ENCODE data around the gene STARD7.
"Not testable (repeated sequence)": the region's sequence is repeated elsewhere in the genome, so short reads cannot be mapped to it uniquely, and the experiment has no call there.

DNA sequence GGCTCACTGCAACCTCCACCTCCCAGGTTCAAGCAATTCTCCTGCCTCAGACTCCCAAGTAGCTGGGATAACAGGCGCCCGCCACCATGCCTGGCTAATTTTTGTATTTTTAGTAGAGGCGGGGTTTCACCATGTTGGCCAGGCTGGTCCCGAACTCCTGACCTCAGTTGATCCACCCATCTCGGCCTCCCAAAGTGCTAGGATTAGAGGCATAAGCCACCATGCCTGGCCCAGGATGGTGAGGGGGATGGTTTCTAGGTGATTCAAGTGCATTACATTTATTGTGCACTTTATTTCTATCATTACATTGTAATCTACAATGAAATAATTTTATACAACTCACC lies 67.0 kb downstream of the STARD7 start:
- TF ChIP-seq, protein P1, sequence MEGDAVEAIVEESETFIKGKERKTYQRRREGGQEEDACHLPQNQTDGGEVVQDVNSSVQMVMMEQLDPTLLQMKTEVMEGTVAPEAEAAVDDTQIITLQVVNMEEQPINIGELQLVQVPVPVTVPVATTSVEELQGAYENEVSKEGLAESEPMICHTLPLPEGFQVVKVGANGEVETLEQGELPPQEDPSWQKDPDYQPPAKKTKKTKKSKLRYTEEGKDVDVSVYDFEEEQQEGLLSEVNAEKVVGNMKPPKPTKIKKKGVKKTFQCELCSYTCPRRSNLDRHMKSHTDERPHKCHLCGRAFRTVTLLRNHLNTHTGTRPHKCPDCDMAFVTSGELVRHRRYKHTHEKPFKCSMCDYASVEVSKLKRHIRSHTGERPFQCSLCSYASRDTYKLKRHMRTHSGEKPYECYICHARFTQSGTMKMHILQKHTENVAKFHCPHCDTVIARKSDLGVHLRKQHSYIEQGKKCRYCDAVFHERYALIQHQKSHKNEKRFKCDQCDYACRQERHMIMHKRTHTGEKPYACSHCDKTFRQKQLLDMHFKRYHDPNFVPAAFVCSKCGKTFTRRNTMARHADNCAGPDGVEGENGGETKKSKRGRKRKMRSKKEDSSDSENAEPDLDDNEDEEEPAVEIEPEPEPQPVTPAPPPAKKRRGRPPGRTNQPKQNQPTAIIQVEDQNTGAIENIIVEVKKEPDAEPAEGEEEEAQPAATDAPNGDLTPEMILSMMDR (IDR thresholded peaks at IDR 0.05) = not testable (repeated sequence)
- TF ChIP-seq POLR2A, EP300 (IDR thresholded peaks at IDR 0.05): not testable (repeated sequence)

All from tibial nerve (tissue), 4 donors.